GM19238 (cell line): ENCODE measurements around the gene ASTN2.
A peak's percentile ranks its signal among the peaks of the same experiment; 100 is the strongest.

Experiments
- DNase-seq: peaks from one replicate; pipeline ENCODE4 v3.0.0; 2011; ENCODE audit warnings: low spot score; ENCODE audit not compliant: insufficient read length

Gene ASTN2

GRCh38 chr9:116585896-116586295 lies 829.0 kb downstream of the ASTN2 start:
- DNase-seq = no peak

- no peak for DNase-seq
Observed at GRCh38 chr9:116585204-116585603, 829.7 kb downstream of the ASTN2 start.

GRCh38 chr9:116580853-116581252 lies 834.0 kb downstream of the ASTN2 start:
- no peak for DNase-seq

GRCh38 chr9:116576386-116576785 lies 838.5 kb downstream of the ASTN2 start:
- DNase-seq = no peak

GRCh38 chr9:116574027-116574679 lies 840.7 kb downstream of the ASTN2 start:
- no peak for DNase-seq

- DNase-seq = peak; percentile 48
Observed at GRCh38 chr9:116572095-116572748, 842.6 kb downstream of the ASTN2 start.

- DNase-seq = no peak
Observed at GRCh38 chr9:116569111-116569510, 845.7 kb downstream of the ASTN2 start.

- no peak for DNase-seq
Observed at GRCh38 chr9:116566677-116567488, 848.0 kb downstream of the ASTN2 start.

GRCh38 chr9:116565986-116566385 lies 848.9 kb downstream of the ASTN2 start:
- DNase-seq = no peak

- DNase-seq = no peak
Observed at GRCh38 chr9:116564266-116564793, 850.5 kb downstream of the ASTN2 start.

- no peak for DNase-seq
Observed at GRCh38 chr9:116558818-116559540, 855.9 kb downstream of the ASTN2 start.

- DNase-seq = no peak
Observed at GRCh38 chr9:116558035-116558434, 856.8 kb downstream of the ASTN2 start.

GRCh38 chr9:116555556-116556155 lies 859.2 kb downstream of the ASTN2 start:
- DNase-seq = no peak

GRCh38 chr9:116555119-116555518 lies 859.7 kb downstream of the ASTN2 start:
- no peak for DNase-seq

- no peak for DNase-seq
Observed at GRCh38 chr9:116550696-116551436, 864.0 kb downstream of the ASTN2 start.

GRCh38 chr9:116549786-116550660 lies 864.8 kb downstream of the ASTN2 start:
- DNase-seq = no peak

GRCh38 chr9:116549061-116549664 lies 865.7 kb downstream of the ASTN2 start:
- no peak for DNase-seq

GRCh38 chr9:116547729-116548426 lies 867.0 kb downstream of the ASTN2 start:
- no peak for DNase-seq
